SIG-M5 treated with dmso at 0.1 percent for 504 hours (cell line): ENCODE results near the gene NUDT16.
"Not testable (repeated sequence)": the region's sequence is repeated elsewhere in the genome, so short reads cannot be mapped to it uniquely, and the experiment has no call there.

Experiments used
- DNase-seq: peaks from one replicate; lab custom pipeline; 2025; ENCODE audit not compliant: unreplicated experiment; lab: John Stamatoyannopoulos, UW

The NUDT16 gene

GRCh38 chr3:131380821-131381444 is 641 bp upstream of the NUDT16 start:
- DNase-seq, result not testable (repeated sequence)

- DNase-seq, result peak; percentile 89
Measured at GRCh38 chr3:131386429-131387165, 5.0 kb downstream of the NUDT16 start.

- no peak for DNase-seq
Measured at GRCh38 chr3:131387796-131388489, 6.4 kb downstream of the NUDT16 start.

- DNase-seq, result no peak
Measured at GRCh38 chr3:131388490-131388799, 6.9 kb downstream of the NUDT16 start.

- DNase-seq, result no peak
Measured at GRCh38 chr3:131390331-131390730, 8.8 kb downstream of the NUDT16 start.

- DNase-seq, result no peak
Measured at GRCh38 chr3:131393051-131393450, 11.5 kb downstream of the NUDT16 start.

- DNase-seq, result no peak
Measured at GRCh38 chr3:131393868-131394267, 12.3 kb downstream of the NUDT16 start.

GRCh38 chr3:131394400-131394799 is 12.8 kb downstream of the NUDT16 start:
- DNase-seq, result no peak

GRCh38 chr3:131396170-131396569 is 14.6 kb downstream of the NUDT16 start:
- no peak for DNase-seq

GRCh38 chr3:131397889-131398288 is 16.3 kb downstream of the NUDT16 start:
- DNase-seq, result no peak

GRCh38 chr3:131401978-131402377 is 20.4 kb downstream of the NUDT16 start:
- no peak for DNase-seq

GRCh38 chr3:131402391-131403039 is 20.9 kb downstream of the NUDT16 start:
- DNase-seq, result peak; percentile 36

GRCh38 chr3:131403216-131403895 is 21.8 kb downstream of the NUDT16 start:
- DNase-seq, result no peak

GRCh38 chr3:131405411-131405810 is 23.8 kb downstream of the NUDT16 start:
- no peak for DNase-seq

- no peak for DNase-seq
Measured at GRCh38 chr3:131406274-131406673, 24.7 kb downstream of the NUDT16 start.

- no peak for DNase-seq
Measured at GRCh38 chr3:131417751-131418150, 36.2 kb downstream of the NUDT16 start.

- DNase-seq, result no peak
Measured at GRCh38 chr3:131421301-131421700, 39.7 kb downstream of the NUDT16 start.

- DNase-seq, result no peak
Measured at GRCh38 chr3:131421957-131422498, 40.5 kb downstream of the NUDT16 start.

- no peak for DNase-seq
Measured at GRCh38 chr3:131427226-131427625, 45.7 kb downstream of the NUDT16 start.

- no peak for DNase-seq
Measured at GRCh38 chr3:131431754-131432153, 50.2 kb downstream of the NUDT16 start.

- DNase-seq, result no peak
Measured at GRCh38 chr3:131432441-131432840, 50.9 kb downstream of the NUDT16 start.
